Measurements from ENCODE around the gene PLEKHG3.
A peak's percentile ranks its signal among the peaks of the same experiment; 100 is the strongest.

Gene PLEKHG3

DNA sequence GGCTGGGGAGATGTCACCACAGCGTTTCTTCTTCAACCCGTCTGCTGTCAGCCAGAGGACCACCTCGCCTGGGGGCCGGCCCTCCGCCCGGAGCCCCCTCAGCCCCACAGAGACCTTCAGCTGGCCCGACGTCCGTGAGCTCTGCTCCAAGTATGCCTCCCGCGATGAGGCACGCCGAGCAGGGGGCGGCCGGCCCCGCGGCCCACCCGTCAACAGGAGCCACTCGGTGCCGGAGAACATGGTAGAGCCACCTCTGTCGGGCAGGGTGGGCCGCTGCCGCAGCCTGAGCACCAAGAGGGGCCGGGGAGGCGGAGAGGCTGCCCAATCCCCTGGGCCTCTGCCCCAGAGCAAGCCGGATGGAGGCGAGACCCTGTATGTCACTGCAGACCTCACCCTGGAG, 38.8 kb downstream of the PLEKHG3 start:
- no peak for DNase-seq (ENCODE audit: low read depth in 1 of 2, low spot score in 1 of 2)

- no peak for DNase-seq (ENCODE audit: low read depth in 1 of 2, low spot score in 1 of 2)
Observed at GRCh38 chr14:64745511-64746091, 41.4 kb downstream of the PLEKHG3 start.

GRCh38 chr14:64746298-64747250, 42.4 kb downstream of the PLEKHG3 start:
- no peak for DNase-seq (ENCODE audit: low read depth in 1 of 2, low spot score in 1 of 2)

GRCh38 chr14:64747327-64747726, 43.1 kb downstream of the PLEKHG3 start:
- no peak for DNase-seq (ENCODE audit: low read depth in 1 of 2, low spot score in 1 of 2)

- no peak for DNase-seq (ENCODE audit: low read depth in 1 of 2, low spot score in 1 of 2)
Observed at GRCh38 chr14:64748521-64748920, 44.3 kb downstream of the PLEKHG3 start.

DNA sequence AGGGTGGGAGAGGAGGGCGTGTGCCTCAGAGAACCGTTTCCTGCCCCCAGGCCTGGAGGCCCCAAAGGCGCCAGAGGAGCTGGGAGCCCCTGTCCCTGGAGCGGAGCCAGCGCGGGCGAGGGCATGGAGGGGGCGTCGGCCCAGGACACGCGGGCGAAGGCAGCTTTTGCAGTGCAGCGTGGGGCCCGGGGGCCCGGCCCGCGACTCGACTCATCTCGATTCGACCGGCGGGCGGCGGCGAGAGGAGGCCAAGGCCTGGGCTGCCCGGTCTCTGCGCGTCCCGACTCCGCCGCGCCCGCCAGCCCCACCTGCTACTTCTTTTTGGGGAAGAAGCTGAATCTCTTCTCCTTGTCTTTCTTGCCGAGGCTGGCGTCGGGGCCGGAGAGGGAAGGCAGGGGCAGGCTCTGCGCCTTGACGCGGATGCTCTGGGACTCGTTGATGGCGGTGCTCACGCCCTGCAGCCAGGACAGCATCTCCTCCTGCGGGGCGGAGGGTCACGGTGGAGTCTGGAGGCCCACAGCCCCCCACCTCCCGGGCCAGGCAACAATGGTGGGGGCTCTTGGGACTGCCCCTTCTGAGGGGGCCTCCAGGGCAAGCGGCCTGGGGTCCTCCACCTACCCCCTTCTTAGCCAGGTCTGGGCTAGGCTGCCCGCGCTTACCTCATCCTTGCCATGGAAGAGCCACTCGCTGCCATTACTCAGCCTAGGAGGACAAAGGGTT, 44.9 kb downstream of the PLEKHG3 start:
- DNase-seq (ENCODE audit: low read depth in 1 of 2, low spot score in 1 of 2): no peak

DNA sequence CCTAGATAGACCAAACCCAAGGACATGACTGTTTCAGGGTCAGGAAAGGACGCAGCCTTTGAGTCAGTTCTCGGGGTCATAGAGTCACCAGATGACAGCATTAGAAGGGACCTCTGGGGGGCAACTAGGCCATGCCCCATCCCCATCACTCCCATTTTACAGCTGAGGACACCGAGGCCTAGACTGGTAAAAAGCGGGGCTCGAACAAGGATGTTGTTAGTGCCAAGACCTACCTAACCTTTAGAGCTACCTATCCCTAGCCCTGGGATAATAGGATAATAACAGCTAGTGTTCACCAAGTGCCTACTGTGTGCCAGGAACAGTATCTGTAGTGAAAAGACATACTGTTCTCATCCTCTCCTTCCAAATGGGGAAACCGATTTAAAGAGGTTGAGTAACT, 48.7 kb downstream of the PLEKHG3 start:
- no peak for DNase-seq (ENCODE audit: low read depth in 1 of 2, low spot score in 1 of 2)

DNA sequence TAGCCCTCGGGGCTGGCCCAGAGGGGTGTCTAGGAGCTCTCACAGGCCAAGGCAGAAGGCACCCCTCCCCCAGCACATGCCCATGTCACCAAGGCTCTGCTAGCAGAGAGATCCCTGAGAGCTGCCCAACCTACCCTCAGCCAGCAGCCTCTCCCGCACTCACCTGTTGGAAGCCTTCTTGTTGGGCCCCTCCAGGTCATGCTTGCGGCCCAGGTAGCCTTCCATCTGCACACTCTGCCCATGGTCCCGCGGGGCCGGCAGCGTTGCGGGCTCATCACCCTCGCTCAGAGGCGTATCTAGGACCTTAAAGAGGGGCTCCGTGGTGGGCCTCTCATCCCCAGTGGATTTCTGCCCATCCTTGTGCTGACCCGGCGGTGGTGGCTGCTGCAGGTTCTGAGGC, 49.1 kb downstream of the PLEKHG3 start:
- DNase-seq (ENCODE audit: low read depth in 1 of 2, low spot score in 1 of 2): no peak

DNA sequence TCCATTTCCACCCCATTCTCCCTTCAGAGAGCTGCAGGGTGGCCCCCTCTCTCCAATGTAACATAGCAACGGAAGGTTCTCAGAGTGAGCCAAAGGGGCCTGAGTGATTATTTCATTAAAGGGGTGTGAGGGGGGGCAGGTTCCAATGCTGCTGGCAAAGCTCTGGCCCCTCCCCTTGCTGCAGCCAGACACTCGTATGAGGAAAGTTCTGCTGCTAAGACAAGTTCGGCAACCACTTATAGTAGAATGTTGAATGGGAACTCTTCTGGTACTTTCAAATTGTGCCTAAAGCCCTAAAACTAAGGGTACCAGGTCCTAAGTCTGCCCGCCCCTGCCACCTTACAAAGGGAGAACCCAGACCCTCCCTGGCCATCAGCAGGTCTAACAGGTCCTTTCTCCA, 49.8 kb downstream of the PLEKHG3 start:
- DNase-seq (ENCODE audit: low read depth in 1 of 2, low spot score in 1 of 2): no peak

GRCh38 chr14:64754685-64755084, 50.5 kb downstream of the PLEKHG3 start:
- DNase-seq (ENCODE audit: low read depth in 1 of 2, low spot score in 1 of 2): no peak

DNA sequence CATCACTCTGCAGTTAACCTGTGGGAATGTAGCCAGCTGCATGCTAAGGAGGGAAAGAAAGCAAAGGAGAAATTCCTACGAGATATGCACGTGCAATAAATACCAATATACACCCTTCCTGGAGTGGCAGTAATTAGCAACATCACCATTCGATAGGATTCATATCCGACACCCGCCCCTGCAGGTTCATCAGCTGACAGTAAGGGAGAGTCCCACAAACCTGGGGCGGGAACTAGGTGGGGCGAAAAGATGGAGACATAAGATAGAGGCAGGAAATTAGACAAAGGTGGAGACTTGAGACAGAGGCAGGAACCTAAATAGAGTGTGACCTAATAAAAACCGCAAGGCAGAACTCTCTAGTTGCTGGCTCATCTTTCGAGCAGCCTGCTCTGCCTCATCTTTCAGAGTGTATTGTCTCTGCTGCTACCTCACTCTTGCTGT, 51.6 kb downstream of the PLEKHG3 start:
- DNase-seq (ENCODE audit: low read depth in 1 of 2, low spot score in 1 of 2): peak; percentile 25 to 26

DNA sequence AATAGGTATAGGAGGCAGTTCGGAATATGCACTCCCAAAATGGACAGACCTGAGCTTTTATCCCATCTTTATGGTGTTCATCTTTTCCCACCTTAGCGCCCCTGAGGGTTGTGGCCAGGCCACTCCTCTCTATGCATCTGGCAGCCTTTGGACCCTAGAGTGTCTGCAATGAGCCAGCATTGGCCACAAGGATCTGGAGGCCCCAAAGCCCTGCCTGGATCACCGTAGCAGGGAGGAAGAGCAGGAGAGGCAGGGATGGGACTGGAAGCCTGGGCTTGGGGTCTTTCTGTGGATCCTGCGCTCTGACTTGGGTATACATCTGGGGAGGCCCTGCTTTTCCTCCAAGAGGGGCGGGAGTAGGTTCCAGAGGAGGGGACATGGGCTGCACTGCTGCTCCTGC, 52.5 kb downstream of the PLEKHG3 start:
- no peak for DNase-seq (ENCODE audit: low read depth in 1 of 2, low spot score in 1 of 2)

GRCh38 chr14:64757601-64758000, 53.4 kb downstream of the PLEKHG3 start:
- no peak for DNase-seq (ENCODE audit: low read depth in 1 of 2, low spot score in 1 of 2)

GRCh38 chr14:64758025-64758521, 53.8 kb downstream of the PLEKHG3 start:
- DNase-seq (ENCODE audit: low read depth in 1 of 2, low spot score in 1 of 2): no peak

DNA sequence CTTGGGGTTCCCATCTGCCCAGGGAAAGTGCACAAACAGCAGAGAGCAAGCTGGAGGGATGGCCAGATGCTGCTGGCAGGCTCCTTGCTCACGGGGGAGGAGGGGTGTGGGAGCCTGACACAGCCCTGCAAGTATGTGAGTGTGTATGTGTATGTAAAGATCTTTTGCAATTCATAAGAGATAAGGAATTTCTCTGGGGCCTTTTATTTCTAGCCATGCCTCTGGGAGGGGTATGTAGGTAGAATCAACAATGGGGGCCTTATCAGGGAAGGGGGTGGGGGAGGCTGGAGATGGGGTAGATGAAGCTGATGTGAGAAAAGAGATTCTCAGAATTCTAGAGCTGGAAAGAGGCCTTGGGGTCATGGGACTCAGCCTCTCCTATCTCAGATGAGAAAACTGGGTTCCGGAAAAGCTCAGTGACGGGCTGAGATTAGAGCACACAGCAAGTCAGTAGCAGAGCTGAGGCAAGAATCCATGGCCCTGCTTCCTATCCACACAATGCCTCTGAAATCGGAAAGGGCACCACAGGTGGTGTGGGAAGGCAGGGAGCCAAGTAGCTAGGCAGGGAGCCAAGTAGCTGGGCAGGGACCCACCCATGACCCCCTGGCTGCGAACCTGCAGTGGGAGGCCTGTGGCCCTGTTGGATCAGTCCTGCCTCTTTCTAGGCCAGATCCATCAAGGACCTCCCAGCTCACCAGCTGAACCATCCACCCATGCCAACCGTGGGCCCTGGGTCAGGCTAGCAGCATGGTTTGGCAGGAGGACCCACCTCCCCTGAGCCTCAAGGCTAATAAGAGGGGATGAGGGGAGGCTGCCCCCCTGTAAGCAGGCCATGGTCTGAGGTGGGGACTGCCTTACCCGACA, 54.7 kb downstream of the PLEKHG3 start:
- DNase-seq (ENCODE audit: low read depth in 1 of 2, low spot score in 1 of 2): no peak

- no peak for DNase-seq (ENCODE audit: low read depth in 1 of 2, low spot score in 1 of 2)
Observed at GRCh38 chr14:64759555-64759938, 55.3 kb downstream of the PLEKHG3 start.

DNA sequence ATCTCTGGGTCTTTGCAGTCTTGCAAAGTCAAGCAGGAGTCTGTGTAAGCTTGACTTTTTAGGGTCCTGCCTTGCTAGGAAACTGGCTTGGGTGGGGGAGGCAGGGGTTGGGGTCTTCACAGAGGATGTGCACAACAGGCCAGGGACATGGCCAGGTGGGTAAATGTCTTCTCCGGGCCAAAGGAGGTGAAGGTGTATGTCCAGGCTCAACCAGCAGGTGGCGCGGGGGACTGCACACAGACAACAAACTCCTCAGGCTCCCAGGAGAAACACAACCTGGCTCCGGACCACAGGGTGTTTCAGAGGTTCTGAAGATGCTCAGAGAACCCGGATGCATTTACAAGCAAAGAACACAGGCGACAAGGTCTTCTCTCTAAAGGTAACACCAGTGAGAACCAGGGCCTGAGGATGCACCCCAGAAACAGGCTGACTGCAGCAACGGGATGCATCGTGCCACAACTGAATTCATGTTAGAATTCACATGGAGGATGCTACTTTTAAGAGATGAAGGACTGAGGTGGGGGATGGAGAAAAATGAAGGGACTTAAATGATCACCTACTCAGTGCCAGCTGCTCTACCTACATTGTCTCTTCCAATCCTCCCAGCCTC, 56.0 kb downstream of the PLEKHG3 start:
- DNase-seq (ENCODE audit: low read depth in 1 of 2, low spot score in 1 of 2): peak; percentile 20 to 39

DNA sequence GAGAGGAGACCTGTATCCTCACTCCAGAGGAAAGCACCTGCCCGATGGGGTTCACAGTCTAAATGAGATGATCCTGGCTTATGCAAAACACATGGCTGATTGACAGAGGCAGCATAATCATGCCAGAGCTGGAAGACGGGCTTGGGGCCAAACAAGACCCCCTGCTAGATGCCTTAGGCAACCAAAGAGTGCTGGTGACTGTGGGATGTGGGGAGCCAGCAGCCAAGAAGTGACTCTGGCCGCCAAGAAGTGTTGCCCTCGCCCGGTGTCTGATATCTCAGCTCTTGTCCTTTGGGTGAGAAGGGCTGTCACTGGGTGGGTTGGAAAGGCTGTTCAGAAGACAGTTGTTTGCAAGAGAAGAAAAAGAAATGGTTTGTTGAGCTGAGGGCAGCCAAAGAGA, 56.7 kb downstream of the PLEKHG3 start:
- DNase-seq (ENCODE audit: low read depth in 1 of 2, low spot score in 1 of 2): no peak

DNA sequence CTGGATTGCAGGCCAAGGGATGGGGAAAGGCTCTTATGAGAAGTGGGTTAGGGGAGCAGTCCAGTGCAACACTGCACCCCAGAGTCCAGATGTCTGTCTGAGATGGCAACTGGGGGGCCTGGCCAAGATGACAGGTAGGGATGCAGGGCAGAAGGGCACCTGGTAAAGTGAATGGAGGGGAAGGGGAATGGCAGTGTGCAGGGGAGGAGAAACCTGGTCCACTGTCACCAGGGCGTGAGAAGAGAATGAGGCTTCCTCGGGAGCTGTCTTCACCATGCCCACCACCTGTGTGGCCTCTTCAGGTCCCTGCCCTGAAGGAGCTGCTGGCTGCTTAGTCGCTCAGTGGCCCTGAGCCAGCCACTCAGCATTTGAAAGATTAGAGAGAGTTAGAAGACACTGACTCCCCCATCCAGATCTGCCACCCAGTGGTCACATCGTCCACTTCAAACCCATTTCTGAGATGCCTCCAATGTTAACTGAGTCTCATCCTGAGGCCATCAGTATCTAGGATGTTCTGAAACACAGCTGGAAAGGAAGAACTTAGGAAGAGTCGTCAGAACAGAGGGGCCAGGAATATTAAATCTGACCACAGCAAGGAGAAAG, 57.3 kb downstream of the PLEKHG3 start:
- no peak for DNase-seq (ENCODE audit: low read depth in 1 of 2, low spot score in 1 of 2)
